ENCODE measurements around the gene DKK3. TPM values are rescaled to one million over a fixed set of nuclear protein-coding genes. Genes with fewer than 3 reads are reported as not detected.

DKK3 gene
- polyA plus RNA-seq, 1 donor from 2014 or later, result 43.6 TPM

DNA sequence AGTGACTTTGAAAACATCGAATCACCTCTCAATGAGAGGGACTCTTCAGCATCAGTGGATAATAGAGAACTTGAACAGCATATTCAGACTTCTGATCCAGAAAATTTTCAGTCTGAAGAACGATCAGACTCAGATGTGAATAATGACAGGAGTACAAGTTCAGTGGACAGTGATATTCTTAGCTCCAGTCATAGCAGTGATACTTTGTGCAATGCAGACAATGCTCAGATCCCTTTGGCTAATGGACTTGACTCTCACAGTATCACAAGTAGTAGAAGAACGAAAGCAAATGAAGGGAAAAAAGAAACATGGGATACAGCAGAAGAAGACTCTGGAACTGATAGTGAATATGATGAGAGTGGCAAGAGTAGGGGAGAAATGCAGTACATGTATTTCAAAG, 65.8 kb downstream of the DKK3 start:
- Histone ChIP-seq H3F3A (ENCODE audit: insufficient read depth, low read length, poor library complexity, severe bottlenecking) (no peaks in the 10 kb centered on the region), H3K4me3 (ENCODE audit: low read length) (no peak overlapping the region), H2AFZ (ENCODE audit: low read depth, low read length) (no peak overlapping the region), H3K4me2 (ENCODE audit: low read length) (no peak overlapping the region), H3K9me3 (ENCODE audit: low read length) (no peaks in the 10 kb centered on the region), H3K27me3 (ENCODE audit: insufficient read depth, low read depth, low read length) (no peaks in the 10 kb centered on the region), H3K36me3 (ENCODE audit: insufficient read depth, low read length) (peaks cover 10% of the 10 kb centered on the region), H3K27ac (ENCODE audit: low read length) (no peak overlapping the region), H3K9ac (ENCODE audit: low read length) (no peak overlapping the region), H3K9me2 (ENCODE audit: insufficient read depth, low read length) (no peaks in the 10 kb centered on the region), H3K79me2 (replicated peaks; ENCODE audit: insufficient read depth, low read length) (no peaks in the 10 kb centered on the region), H4K20me1 (ENCODE audit: insufficient read depth) (no peaks in the 10 kb centered on the region)
- TF ChIP-seq EZH2 (IDR thresholded peaks at IDR 0.05; ENCODE audit: borderline replicate concordance, insufficient read depth, low read length, poor library complexity, severe bottlenecking) (no peak), SMC3 (conservative IDR thresholded peaks at IDR 0.05; ENCODE audit: poor library complexity) (no peak), POLR2AphosphoS5 (IDR thresholded peaks at IDR 0.05) (no peak), TAF1 (IDR thresholded peaks at IDR 0.05; ENCODE audit: low read depth) (no peak), RAD21 (conservative IDR thresholded peaks at IDR 0.05) (no peak), EP300 (conservative IDR thresholded peaks at IDR 0.05; ENCODE audit: poor library complexity, severe bottlenecking) (no peak), MXI1 (conservative IDR thresholded peaks at IDR 0.05; ENCODE audit: poor library complexity, severe bottlenecking) (no peak)
- TF ChIP-seq, protein P1, sequence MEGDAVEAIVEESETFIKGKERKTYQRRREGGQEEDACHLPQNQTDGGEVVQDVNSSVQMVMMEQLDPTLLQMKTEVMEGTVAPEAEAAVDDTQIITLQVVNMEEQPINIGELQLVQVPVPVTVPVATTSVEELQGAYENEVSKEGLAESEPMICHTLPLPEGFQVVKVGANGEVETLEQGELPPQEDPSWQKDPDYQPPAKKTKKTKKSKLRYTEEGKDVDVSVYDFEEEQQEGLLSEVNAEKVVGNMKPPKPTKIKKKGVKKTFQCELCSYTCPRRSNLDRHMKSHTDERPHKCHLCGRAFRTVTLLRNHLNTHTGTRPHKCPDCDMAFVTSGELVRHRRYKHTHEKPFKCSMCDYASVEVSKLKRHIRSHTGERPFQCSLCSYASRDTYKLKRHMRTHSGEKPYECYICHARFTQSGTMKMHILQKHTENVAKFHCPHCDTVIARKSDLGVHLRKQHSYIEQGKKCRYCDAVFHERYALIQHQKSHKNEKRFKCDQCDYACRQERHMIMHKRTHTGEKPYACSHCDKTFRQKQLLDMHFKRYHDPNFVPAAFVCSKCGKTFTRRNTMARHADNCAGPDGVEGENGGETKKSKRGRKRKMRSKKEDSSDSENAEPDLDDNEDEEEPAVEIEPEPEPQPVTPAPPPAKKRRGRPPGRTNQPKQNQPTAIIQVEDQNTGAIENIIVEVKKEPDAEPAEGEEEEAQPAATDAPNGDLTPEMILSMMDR (IDR thresholded peaks at IDR 0.05; ENCODE audit: poor library complexity, severe bottlenecking), result no peak
- TF ChIP-seq, protein P2, sequence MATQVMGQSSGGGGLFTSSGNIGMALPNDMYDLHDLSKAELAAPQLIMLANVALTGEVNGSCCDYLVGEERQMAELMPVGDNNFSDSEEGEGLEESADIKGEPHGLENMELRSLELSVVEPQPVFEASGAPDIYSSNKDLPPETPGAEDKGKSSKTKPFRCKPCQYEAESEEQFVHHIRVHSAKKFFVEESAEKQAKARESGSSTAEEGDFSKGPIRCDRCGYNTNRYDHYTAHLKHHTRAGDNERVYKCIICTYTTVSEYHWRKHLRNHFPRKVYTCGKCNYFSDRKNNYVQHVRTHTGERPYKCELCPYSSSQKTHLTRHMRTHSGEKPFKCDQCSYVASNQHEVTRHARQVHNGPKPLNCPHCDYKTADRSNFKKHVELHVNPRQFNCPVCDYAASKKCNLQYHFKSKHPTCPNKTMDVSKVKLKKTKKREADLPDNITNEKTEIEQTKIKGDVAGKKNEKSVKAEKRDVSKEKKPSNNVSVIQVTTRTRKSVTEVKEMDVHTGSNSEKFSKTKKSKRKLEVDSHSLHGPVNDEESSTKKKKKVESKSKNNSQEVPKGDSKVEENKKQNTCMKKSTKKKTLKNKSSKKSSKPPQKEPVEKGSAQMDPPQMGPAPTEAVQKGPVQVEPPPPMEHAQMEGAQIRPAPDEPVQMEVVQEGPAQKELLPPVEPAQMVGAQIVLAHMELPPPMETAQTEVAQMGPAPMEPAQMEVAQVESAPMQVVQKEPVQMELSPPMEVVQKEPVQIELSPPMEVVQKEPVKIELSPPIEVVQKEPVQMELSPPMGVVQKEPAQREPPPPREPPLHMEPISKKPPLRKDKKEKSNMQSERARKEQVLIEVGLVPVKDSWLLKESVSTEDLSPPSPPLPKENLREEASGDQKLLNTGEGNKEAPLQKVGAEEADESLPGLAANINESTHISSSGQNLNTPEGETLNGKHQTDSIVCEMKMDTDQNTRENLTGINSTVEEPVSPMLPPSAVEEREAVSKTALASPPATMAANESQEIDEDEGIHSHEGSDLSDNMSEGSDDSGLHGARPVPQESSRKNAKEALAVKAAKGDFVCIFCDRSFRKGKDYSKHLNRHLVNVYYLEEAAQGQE (IDR thresholded peaks at IDR 0.05; ENCODE audit: borderline replicate concordance), result no peak

DNA sequence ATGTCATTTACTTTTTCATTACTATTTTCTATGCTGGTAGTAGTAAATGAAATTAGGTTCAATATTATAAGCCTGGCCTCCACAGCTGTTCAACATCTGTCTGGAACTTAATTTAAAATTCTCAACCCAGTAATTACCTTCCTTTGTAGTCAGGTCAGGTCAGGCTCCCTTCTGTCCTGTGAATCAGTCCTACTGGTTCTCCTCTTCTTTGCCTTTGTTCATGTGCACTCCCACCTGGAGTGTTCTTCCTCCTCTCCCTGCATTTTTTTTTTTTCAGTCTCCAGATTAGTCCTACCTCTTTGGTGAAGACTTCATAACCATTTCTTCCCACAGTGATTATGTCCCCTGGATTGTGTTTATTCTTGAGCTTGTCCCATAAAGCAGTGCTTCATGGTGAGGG, 67.9 kb downstream of the DKK3 start:
- Histone ChIP-seq H3K27me3 (ENCODE audit: insufficient read depth, low read depth, low read length) (no peaks in the 10 kb centered on the region), H2AFZ (ENCODE audit: low read depth, low read length) (no peak overlapping the region), H3K4me3 (ENCODE audit: low read length) (no peak overlapping the region), H3K9me3 (ENCODE audit: low read length) (no peaks in the 10 kb centered on the region), H3F3A (ENCODE audit: insufficient read depth, low read length, poor library complexity, severe bottlenecking) (no peaks in the 10 kb centered on the region), H3K27ac (ENCODE audit: low read length) (no peak overlapping the region), H3K36me3 (ENCODE audit: insufficient read depth, low read length) (peaks cover 14% of the 10 kb centered on the region), H3K9me2 (ENCODE audit: insufficient read depth, low read length) (no peaks in the 10 kb centered on the region), H3K4me2 (ENCODE audit: low read length) (no peak overlapping the region), H4K20me1 (ENCODE audit: insufficient read depth) (no peaks in the 10 kb centered on the region), H3K79me2 (replicated peaks; ENCODE audit: insufficient read depth, low read length) (no peaks in the 10 kb centered on the region), H3K9ac (ENCODE audit: low read length) (no peak overlapping the region)
- no peak for TF ChIP-seq RAD21 (conservative IDR thresholded peaks at IDR 0.05)
- no peak for TF ChIP-seq POLR2AphosphoS5 (IDR thresholded peaks at IDR 0.05)
- TF ChIP-seq TAF1 (IDR thresholded peaks at IDR 0.05; ENCODE audit: low read depth), result no peak
- TF ChIP-seq, protein P1 (IDR thresholded peaks at IDR 0.05; ENCODE audit: poor library complexity, severe bottlenecking), result no peak
- TF ChIP-seq EZH2 (IDR thresholded peaks at IDR 0.05; ENCODE audit: borderline replicate concordance, insufficient read depth, low read length, poor library complexity, severe bottlenecking), result no peak
- TF ChIP-seq, protein P2 (IDR thresholded peaks at IDR 0.05; ENCODE audit: borderline replicate concordance), result no peak
- TF ChIP-seq SMC3 (conservative IDR thresholded peaks at IDR 0.05; ENCODE audit: poor library complexity), result no peak
- TF ChIP-seq MXI1 (conservative IDR thresholded peaks at IDR 0.05; ENCODE audit: poor library complexity, severe bottlenecking), result no peak
- no peak for TF ChIP-seq EP300 (conservative IDR thresholded peaks at IDR 0.05; ENCODE audit: poor library complexity, severe bottlenecking)

Data from neural cell (in vitro differentiated cells).